ENCODE measurements around the gene LPAR6. TPM values are rescaled to one million over a fixed set of nuclear protein-coding genes. Genes with fewer than 3 reads are reported as not detected.

The LPAR6 gene
- total RNA-seq, 2 experiments from 2014 or later = 5.2 to 6.4 TPM

DNA sequence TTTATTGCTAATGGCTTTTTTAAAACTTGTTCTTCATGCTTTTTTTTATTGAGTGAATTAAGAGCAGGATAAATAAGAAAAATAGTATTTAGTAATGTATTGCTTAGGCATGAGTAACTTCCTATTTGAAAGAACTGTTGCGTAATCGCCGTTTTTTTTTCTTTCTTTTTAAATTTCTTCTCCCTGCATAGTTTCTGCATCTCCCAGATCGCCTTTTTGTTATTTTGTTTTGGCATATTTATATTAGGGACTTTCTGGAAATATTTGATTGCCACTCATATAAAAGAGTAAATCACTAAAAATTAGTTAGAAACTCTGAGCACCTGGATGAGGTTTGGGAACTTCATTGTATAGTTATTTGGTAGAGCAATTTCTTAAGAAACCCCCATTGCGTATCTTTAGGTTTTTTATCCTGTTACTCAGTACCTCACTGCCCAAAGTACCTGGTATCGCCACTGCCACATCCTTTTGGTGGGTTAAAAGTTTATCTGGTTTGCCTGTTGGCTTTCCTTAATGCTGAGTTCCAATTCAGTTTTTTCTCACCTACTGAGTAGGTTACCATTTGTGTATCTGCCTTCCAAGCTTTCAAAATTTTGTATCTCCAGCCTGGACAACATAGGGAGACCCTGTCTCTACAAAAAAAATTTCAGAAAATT is 36.2 kb upstream of the LPAR6 start:
- H3K27ac Mint-ChIP-seq = no peak overlapping the region
- peak; percentile 10 for DNase-seq
- no peak overlapping the region for H3K4me3 Mint-ChIP-seq
- H3K4me1 Mint-ChIP-seq (ENCODE audit: low read depth) = peaks cover 25% of the 10 kb centered on the region
- H3K27me3 Mint-ChIP-seq = no peaks in the 10 kb centered on the region
- TF ChIP-seq, protein P1, sequence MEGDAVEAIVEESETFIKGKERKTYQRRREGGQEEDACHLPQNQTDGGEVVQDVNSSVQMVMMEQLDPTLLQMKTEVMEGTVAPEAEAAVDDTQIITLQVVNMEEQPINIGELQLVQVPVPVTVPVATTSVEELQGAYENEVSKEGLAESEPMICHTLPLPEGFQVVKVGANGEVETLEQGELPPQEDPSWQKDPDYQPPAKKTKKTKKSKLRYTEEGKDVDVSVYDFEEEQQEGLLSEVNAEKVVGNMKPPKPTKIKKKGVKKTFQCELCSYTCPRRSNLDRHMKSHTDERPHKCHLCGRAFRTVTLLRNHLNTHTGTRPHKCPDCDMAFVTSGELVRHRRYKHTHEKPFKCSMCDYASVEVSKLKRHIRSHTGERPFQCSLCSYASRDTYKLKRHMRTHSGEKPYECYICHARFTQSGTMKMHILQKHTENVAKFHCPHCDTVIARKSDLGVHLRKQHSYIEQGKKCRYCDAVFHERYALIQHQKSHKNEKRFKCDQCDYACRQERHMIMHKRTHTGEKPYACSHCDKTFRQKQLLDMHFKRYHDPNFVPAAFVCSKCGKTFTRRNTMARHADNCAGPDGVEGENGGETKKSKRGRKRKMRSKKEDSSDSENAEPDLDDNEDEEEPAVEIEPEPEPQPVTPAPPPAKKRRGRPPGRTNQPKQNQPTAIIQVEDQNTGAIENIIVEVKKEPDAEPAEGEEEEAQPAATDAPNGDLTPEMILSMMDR (IDR thresholded peaks at IDR 0.05) = no peak
- no peak for ATAC-seq
- CTCF ChIA-PET = interaction anchor here (0.9 kb wide), 1 partner anchor 36 kb away, joined by 3 read pairs; the partner anchor contains the start of gene LPAR6
- POLR2A ChIA-PET = no interaction called here
- H3K36me3 Mint-ChIP-seq (ENCODE audit: low read depth) = peaks cover 30% of the 10 kb centered on the region
- peaks cover 18% of the 10 kb centered on the region for H3K9me3 Mint-ChIP-seq
- intact Hi-C loops (cut with micrococcal nuclease) = no loop called here

- Mint-ChIP-seq H3K27ac (peak overlapping the region; percentile 4), H3K36me3 (ENCODE audit: low read depth) (peaks cover 27% of the 10 kb centered on the region), H3K27me3 (no peaks in the 10 kb centered on the region), H3K4me1 (ENCODE audit: low read depth) (peaks cover 26% of the 10 kb centered on the region), H3K4me3 (no peak overlapping the region), H3K9me3 (peaks cover 18% of the 10 kb centered on the region)
- no peak for DNase-seq
- intact Hi-C loops (cut with micrococcal nuclease) = no loop called here
- ATAC-seq = peak; percentile 34
- TF ChIP-seq, protein P1 (IDR thresholded peaks at IDR 0.05) = no peak
- ChIA-PET CTCF (interaction anchor here (0.9 kb wide), 1 partner anchor 35 kb away, joined by 3 read pairs; the partner anchor contains the start of gene LPAR6), POLR2A (no interaction called here)
Observed at GRCh38 chr13:48448285-48448958, 35.5 kb upstream of the LPAR6 start.

DNA sequence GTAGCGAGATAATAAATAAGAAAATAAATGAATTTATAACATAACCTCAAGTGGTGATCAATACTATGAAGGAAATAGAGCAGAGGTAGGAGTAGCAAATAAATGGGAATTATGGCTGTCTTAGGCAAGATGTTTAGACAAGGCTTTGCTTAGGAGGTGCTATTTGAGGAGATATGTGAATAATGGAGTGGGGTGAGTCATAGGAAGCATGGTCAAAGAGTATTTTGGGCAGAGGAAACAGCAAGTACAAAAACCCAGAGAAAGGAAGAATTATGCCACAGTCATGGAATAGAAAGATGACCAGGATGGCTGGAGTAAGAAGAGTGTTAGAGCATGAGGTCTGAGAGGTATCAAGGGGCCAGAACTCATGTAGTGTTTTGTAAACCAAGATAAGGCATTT is 33.6 kb upstream of the LPAR6 start:
- Mint-ChIP-seq H3K27ac (no peak overlapping the region), H3K27me3 (no peaks in the 10 kb centered on the region), H3K36me3 (ENCODE audit: low read depth) (peaks cover 15% of the 10 kb centered on the region), H3K4me3 (no peak overlapping the region), H3K9me3 (peaks cover 11% of the 10 kb centered on the region), H3K4me1 (ENCODE audit: low read depth) (peaks cover 21% of the 10 kb centered on the region)
- peak; percentile 37 for ATAC-seq
- ChIA-PET CTCF (no interaction called here), POLR2A (no interaction called here)
- TF ChIP-seq, protein P1 (IDR thresholded peaks at IDR 0.05) = no peak
- no peak for DNase-seq
- intact Hi-C loops (cut with micrococcal nuclease) = no loop called here

DNA sequence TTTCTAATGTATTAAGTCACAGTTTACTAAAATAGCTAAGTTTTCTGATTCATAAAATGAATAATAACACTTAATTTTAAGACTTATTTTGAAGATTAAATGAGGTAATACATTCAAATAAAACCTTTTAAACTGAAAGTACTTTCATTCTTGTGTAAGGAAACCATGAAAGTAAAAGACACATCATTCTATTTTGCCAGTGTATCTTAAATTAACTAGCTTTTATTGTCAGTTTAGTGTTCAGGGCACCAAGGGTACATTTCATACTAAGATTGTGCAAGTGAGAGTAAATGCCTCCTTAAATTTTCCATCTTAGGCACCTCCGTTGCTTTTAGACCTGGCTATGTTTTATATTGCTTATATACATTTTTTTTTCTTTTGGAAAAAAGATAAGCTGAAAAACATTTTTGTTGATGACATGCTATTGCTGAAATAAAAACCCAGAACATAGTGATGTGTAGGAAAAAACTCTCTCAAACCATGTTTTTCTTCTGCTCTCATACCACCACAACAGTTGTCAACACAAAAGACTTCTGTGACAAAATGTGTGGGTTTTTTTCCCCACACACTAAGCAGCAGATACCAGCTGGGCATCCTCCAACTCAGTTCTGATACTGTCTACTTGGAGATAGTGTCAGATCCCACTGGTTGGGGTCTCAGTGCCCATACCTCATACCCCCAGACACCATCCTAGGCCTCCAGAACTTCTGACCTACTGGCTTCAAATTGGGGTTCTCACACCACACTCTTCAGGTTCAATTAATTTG is 30.7 kb upstream of the LPAR6 start:
- peaks cover 3% of the 10 kb centered on the region for H3K36me3 Mint-ChIP-seq (ENCODE audit: low read depth)
- no peak overlapping the region for H3K4me3 Mint-ChIP-seq
- peaks cover 13% of the 10 kb centered on the region for H3K4me1 Mint-ChIP-seq (ENCODE audit: low read depth)
- CTCF ChIA-PET = no interaction called here
- TF ChIP-seq, protein P1 (IDR thresholded peaks at IDR 0.05) = no peak
- no peaks in the 10 kb centered on the region for H3K27me3 Mint-ChIP-seq
- POLR2A ChIA-PET = no interaction called here
- no peaks in the 10 kb centered on the region for H3K9me3 Mint-ChIP-seq
- DNase-seq (no peak), ATAC-seq (peak; percentile 60)
- no peak overlapping the region for H3K27ac Mint-ChIP-seq
- intact Hi-C loops (cut with micrococcal nuclease) = no loop called here

DNA sequence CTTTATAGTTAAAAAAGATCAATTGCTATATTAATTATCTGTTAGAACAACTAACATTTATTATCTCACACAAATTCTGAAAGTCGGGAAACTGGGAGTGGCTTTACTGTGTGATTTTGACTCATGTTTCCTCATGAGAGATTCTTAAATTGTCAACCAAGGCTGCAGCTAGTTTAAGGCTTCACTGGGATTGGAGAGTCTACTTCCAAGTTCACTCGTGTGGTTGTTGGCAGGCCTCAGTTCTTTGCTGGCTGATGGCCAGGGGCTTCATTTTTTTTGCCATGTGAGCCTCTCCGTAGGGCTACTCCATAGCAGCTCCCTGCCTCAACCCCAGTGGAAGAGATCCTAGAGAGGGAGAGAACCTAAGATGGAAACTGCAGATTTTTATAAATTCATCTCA is 24.5 kb upstream of the LPAR6 start:
- intact Hi-C loops (cut with micrococcal nuclease) = no loop called here
- TF ChIP-seq, protein P1 (IDR thresholded peaks at IDR 0.05) = no peak
- CTCF ChIA-PET = no interaction called here
- POLR2A ChIA-PET = no interaction called here
- no peak for ATAC-seq
- no peak for DNase-seq
- Mint-ChIP-seq H3K4me3 (no peak overlapping the region), H3K27ac (no peak overlapping the region), H3K36me3 (ENCODE audit: low read depth) (peaks cover 5% of the 10 kb centered on the region), H3K4me1 (ENCODE audit: low read depth) (peaks cover 14% of the 10 kb centered on the region), H3K9me3 (no peaks in the 10 kb centered on the region), H3K27me3 (no peaks in the 10 kb centered on the region)

Measured in activated CD8-positive, alpha-beta T cell treated with anti-CD3 and anti-CD28 coated beads for 36 hours (primary cell).